Tibial nerve (tissue), 4 donors: ENCODE measurements around the gene ATPAF1.
"Not testable (repeated sequence)": the region's sequence is repeated elsewhere in the genome, so short reads cannot be mapped to it uniquely, and the experiment has no call there.

Experiments
- CTCF ChIP-seq, 5 experiments: fragments of 200-600 bp in 3 of 5; fragments of 450-650 bp in 2 of 5; sonication (generic) in 3 of 5; IDR thresholded peaks; one replicate each; pipeline ENCODE4 v1.5.1; 2016 to 2019; ENCODE audit warnings: antibody characterized with exemption in 5 of 5, mild to moderate bottlenecking in 3 of 5, moderate library complexity in 2 of 5
- EP300 ChIP-seq, 2 donors: sonication (generic); formaldehyde crosslinking; IDR thresholded peaks; one replicate each; pipeline ENCODE4 v1.6.1; 2017; ENCODE audit warnings: antibody characterized with exemption in 2 of 2, mild to moderate bottlenecking in 1 of 2
- POLR2A ChIP-seq, 2 donors: fragments of 450-650 bp; IDR thresholded peaks; one replicate each; pipeline ENCODE4 v1.6.1; 2017; ENCODE audit warnings: antibody characterized with exemption in 2 of 2, mild to moderate bottlenecking in 2 of 2, moderate library complexity in 2 of 2

GRCh38 chr1:46694676-46695075 is 26.5 kb upstream of the ATPAF1 start:
- TF ChIP-seq POLR2A, CTCF, EP300 (IDR thresholded peaks at IDR 0.05): not testable (repeated sequence)
